Liver (tissue), 9 donors: ENCODE data around the gene RPL10. TPM values are rescaled to one million over a fixed set of nuclear protein-coding genes. Genes with fewer than 3 reads are reported as not detected.

Source experiments
- DNase-seq: peaks from one replicate; pipeline ENCODE4 v3.0.0-alpha.2; 2017; ENCODE audit warnings: low spot score
- H3K27ac ChIP-seq, 2 donors: one replicate each; pipeline ENCODE4 v1.7.0; 2013; ENCODE audit warnings: inconsistent platforms in 2 of 2, low read length in 2 of 2, control low read depth in 1 of 2, low read depth in 1 of 2, mild to moderate bottlenecking in 1 of 2
- H3K27me3 ChIP-seq, 4 donors: one replicate each; pipeline versions ENCODE4 v1.6.1 to v1.7.0; 2013; ENCODE audit warnings: low read length in 3 of 4, inconsistent platforms in 1 of 4, mild to moderate bottlenecking in 1 of 4, moderate library complexity in 1 of 4; ENCODE audit not compliant: control insufficient read depth in 4 of 4, insufficient read depth in 4 of 4
- H3K36me3 ChIP-seq, 4 donors: one replicate each; pipeline versions ENCODE4 v1.6.1 to v1.7.0; 2013; ENCODE audit warnings: low read length in 3 of 4, mild to moderate bottlenecking in 3 of 4, low read depth in 1 of 4, moderate library complexity in 1 of 4; ENCODE audit not compliant: control insufficient read depth in 4 of 4, insufficient read depth in 3 of 4
- H3K4me1 ChIP-seq, 4 donors: one replicate each; pipeline versions ENCODE4 v1.6.1 to v1.7.0; 2013; ENCODE audit warnings: low read length in 3 of 4, mild to moderate bottlenecking in 3 of 4, moderate library complexity in 1 of 4; ENCODE audit not compliant: control insufficient read depth in 4 of 4, insufficient read depth in 4 of 4
- H3K4me3 ChIP-seq, 3 donors: one replicate each; pipeline versions ENCODE4 v1.6.1 to v1.7.0; 2013; ENCODE audit warnings: low read length in 3 of 3, control low read depth in 1 of 3, low read depth in 1 of 3, mild to moderate bottlenecking in 1 of 3
- H3K9ac ChIP-seq, 2 donors: one replicate each; pipeline ENCODE4 v1.7.0; 2013; ENCODE audit warnings: low read length in 2 of 2, mild to moderate bottlenecking in 2 of 2, moderate library complexity in 2 of 2, control low read depth in 1 of 2, low read depth in 1 of 2
- H3K9me3 ChIP-seq, 4 donors: one replicate each; pipeline versions ENCODE4 v1.6.1 to v1.7.0; 2013; ENCODE audit warnings: low read length in 3 of 4; ENCODE audit not compliant: control insufficient read depth in 4 of 4
- ATF3 ChIP-seq: IDR thresholded peaks from 2 replicates; pipeline ENCODE4 v1.6.1; 2016; ENCODE audit warnings: antibody characterized with exemption
- CTCF ChIP-seq: fragments of 150-350 bp; IDR thresholded peaks from 2 replicates; pipeline ENCODE4 v1.5.1; 2017; ENCODE audit warnings: improper control_type of control experiment, low read depth, low read length; ENCODE audit not compliant: missing input control
- EGR1 ChIP-seq, 2 donors: IDR thresholded peaks; 2 replicates each; pipeline ENCODE4 v1.6.1; 2016 to 2018; ENCODE audit warnings: antibody characterized with exemption in 2 of 2, low read depth in 2 of 2
- FOXA1 ChIP-seq: IDR thresholded peaks from 2 replicates; pipeline ENCODE4 v1.6.1; 2016; ENCODE audit warnings: antibody characterized with exemption
- GABPA ChIP-seq, 2 donors: IDR thresholded peaks in 1 of 2; conservative IDR thresholded peaks in 1 of 2; 2 replicates each; pipeline ENCODE4 v1.6.1; 2016; ENCODE audit warnings: antibody characterized with exemption in 2 of 2, mild to moderate bottlenecking in 1 of 2, moderate library complexity in 1 of 2
- HNF4A ChIP-seq, 2 donors: conservative IDR thresholded peaks; 2 replicates each; pipeline ENCODE4 v1.6.1; 2016; ENCODE audit warnings: antibody characterized with exemption in 2 of 2, mild to moderate bottlenecking in 2 of 2
- HNF4G ChIP-seq: IDR thresholded peaks from 2 replicates; pipeline ENCODE4 v1.6.1; 2016; ENCODE audit warnings: antibody characterized with exemption
- JUND ChIP-seq, 2 donors: IDR thresholded peaks; 2 replicates each; pipeline ENCODE4 v1.6.1; 2016; ENCODE audit warnings: antibody characterized with exemption in 2 of 2
- MAX ChIP-seq: IDR thresholded peaks from 2 replicates; pipeline ENCODE4 v1.6.1; 2016; ENCODE audit warnings: antibody characterized with exemption
- NR2F2 ChIP-seq: IDR thresholded peaks from 2 replicates; pipeline ENCODE4 v1.6.1; 2016; ENCODE audit warnings: antibody characterized with exemption
- RAD21 ChIP-seq, 2 donors: IDR thresholded peaks; 2 replicates each; pipeline ENCODE4 v1.6.1; 2016; ENCODE audit warnings: antibody characterized with exemption in 2 of 2, mild to moderate bottlenecking in 2 of 2
- REST ChIP-seq: IDR thresholded peaks from 2 replicates; pipeline ENCODE4 v1.6.1; 2016; ENCODE audit warnings: antibody characterized with exemption, mild to moderate bottlenecking
- RXRA ChIP-seq, 2 donors: IDR thresholded peaks; 2 replicates each; pipeline ENCODE4 v1.6.1; 2017 to 2018; ENCODE audit warnings: antibody characterized with exemption in 2 of 2, mild to moderate bottlenecking in 1 of 2
- TAF1 ChIP-seq: conservative IDR thresholded peaks from 2 replicates; pipeline ENCODE4 v1.6.1; 2016; ENCODE audit warnings: antibody characterized with exemption, mild to moderate bottlenecking
- YY1 ChIP-seq: IDR thresholded peaks from 2 replicates; pipeline ENCODE4 v1.6.1; 2016; ENCODE audit warnings: antibody characterized with exemption, mild to moderate bottlenecking
- ZBTB33 ChIP-seq: IDR thresholded peaks from 2 replicates; pipeline ENCODE4 v1.6.1; 2016; ENCODE audit warnings: antibody characterized with exemption
- WGBS: extraction: QIAGEN DNeasy Blood & Tissue Kit; methylation state at CpG from one replicate; pipeline ENCODE4 v1.1.7; 2013; 5-methylcytosine and 5-hydroxymethylcytosine counted together
- polyA plus RNA-seq, 2 donors: library from polyadenylated mRNA; stranded (reverse) in 1 of 2; unstranded in 1 of 2; fragments of 200-250 nt in 1 of 2; fragments of >200 nt in 1 of 2; fragmentation: Nextera tagmentation in 1 of 2; extraction: Ambion mirVana in 1 of 2; gene quantifications; one replicate each; pipeline versions ENCODE4 v1.2.1 to v1.2.3, GENCODE V29; 2013 to 2015
- total RNA-seq, 2 donors: library from RNA; depleted of rRNA; stranded (reverse); fragments of >200 nt; gene quantifications; one replicate each; pipeline ENCODE4 v1.2.3, GENCODE V29; 2014
- donor health status: healthy.
- donor health status: healthy.
- donor health status: healthy.
- donor health status: healthy.
- donor health status: healthy.

RPL10 gene
- total and polyA plus RNA-seq, 4 donors: 446 to 1,644 (median 1,423) TPM

DNA sequence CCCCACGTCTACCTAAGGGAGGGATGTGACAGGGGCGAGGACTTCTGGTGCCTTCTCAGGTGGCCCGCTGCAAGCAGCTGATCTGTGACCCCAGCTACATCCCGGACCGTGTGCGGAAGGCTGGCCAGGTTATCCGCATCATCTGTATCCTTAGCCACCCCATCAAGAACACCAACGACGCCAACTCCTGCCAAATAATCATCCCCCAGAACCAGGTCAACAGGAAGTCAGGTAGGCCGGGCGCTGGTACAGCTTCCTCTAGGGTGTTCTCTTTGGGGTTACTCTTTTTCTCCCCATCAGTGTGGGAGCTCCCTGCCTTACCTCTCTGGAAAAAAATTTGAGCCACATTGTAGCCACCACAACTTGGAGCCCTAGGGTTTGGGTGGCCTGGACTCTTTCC lies 43.4 kb downstream of the RPL10 start:
- Histone ChIP-seq H3K36me3 (peaks cover 0 to 7% (median 2%) of the 10 kb centered on the region in 4 donors), H3K9me3 (no peaks in the 10 kb centered on the region), H3K4me1 (peaks cover 14 to 30% (median 22%) of the 10 kb centered on the region in 4 donors), H3K4me3 (no peak overlapping the region), H3K9ac (no peak overlapping the region), H3K27ac (no peak overlapping the region), H3K27me3 (no peaks in the 10 kb centered on the region)
- TF ChIP-seq YY1 (no peak), ZBTB33 (no peak), TAF1 (no peak), ATF3 (no peak), JUND (IDR thresholded peaks at IDR 0.05) (no peak), HNF4A (conservative IDR thresholded peaks at IDR 0.05) (no peak), REST (no peak), MAX (no peak), RAD21 (IDR thresholded peaks at IDR 0.05) (no peak), HNF4G (no peak), CTCF (no peak), RXRA (IDR thresholded peaks at IDR 0.05) (no peak), FOXA1 (no peak), NR2F2 (no peak)
- no peak for DNase-seq
- WGBS: 91% methylated on average over 11 of the region's 11 CpGs

DNA sequence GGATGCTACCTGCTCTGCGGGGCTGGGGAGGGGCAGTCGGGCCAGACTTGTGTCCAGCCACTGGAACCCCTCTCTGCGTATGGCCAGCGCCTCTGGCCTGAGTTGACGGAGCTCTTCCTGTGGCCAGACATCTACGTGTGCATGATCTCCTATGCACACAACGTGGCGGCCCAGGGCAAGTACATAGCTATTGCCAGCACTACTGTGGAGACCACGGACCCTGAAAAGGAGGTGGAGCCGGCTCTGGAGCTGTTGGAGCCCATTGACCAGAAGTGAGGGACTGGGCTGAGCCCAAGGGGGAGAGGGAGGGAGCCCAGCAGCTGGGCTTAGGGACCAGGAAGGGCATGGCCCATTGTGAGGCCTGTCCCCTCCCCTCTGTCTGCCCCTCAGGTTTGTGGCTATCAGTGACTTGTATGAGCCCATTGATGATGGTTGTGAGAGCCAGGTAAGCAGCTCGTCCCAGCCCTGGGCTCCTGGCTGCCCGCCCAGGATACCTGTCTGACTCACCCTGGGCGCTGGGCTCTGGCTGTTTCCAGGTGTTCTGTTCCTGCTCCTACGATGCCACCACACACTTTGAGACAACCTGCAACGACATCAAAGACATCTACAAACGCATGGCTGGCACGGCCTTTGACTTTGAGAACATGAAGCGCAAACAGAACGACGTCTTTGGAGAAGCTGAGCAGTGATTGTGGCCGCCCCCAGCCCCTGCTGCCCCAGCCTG lies 44.0 kb downstream of the RPL10 start:
- DNase-seq: no peak
- peaks cover 14 to 30% (median 22%) of the 10 kb centered on the region in 4 donors for H3K4me1 ChIP-seq
- WGBS: 89% methylated on average over 21 of the region's 21 CpGs

More for the DNA sequence above, 44.0 kb downstream of the RPL10 start:
- Histone ChIP-seq H3K27me3 (no peaks in the 10 kb centered on the region), H3K9me3 (no peaks in the 10 kb centered on the region), H3K27ac (no peak overlapping the region), H3K4me3 (no peak overlapping the region), H3K36me3 (peaks cover 0 to 7% (median 2%) of the 10 kb centered on the region in 4 donors), H3K9ac (no peak overlapping the region)
- TF ChIP-seq GABPA (IDR thresholded peaks at IDR 0.05 in 1 of 2, conservative IDR thresholded peaks at IDR 0.05 in 1 of 2) (no peak), HNF4G (no peak), RXRA (IDR thresholded peaks at IDR 0.05) (no peak), FOXA1 (no peak), MAX (no peak), EGR1 (IDR thresholded peaks at IDR 0.05; ENCODE audit: low read depth in 2 of 2) (no peak), CTCF (no peak), JUND (IDR thresholded peaks at IDR 0.05) (no peak)
